Measurements from ENCODE around the gene TAOK3. TPM values are rescaled to one million over a fixed set of nuclear protein-coding genes. Genes with fewer than 3 reads are reported as not detected.

The TAOK3 gene
- polyA plus RNA-seq, 6 donors from 2014 or later: 34.7 to 94.9 (median 86.3) TPM

GRCh38 chr12:118120579-118121363 is 251.9 kb downstream of the TAOK3 start:
- Mint-ChIP-seq H3K9me3 (no peaks in the 10 kb centered on the region), H3K27me3 (no peaks in the 10 kb centered on the region), H3K4me3 (no peak overlapping the region), H3K4me1 (no peaks in the 10 kb centered on the region), H3K36me3 (no peaks in the 10 kb centered on the region), H3K27ac (peak overlapping the region in 1 of 6 donors; percentile 87)
- DNase-seq (no peak), ATAC-seq (ENCODE audit: low read depth in 2 of 2) (peak in 1 of 2 donors; percentile 30)

- no peak overlapping the region for H3K4me3 Mint-ChIP-seq
- no peaks in the 10 kb centered on the region for H3K4me1 Mint-ChIP-seq
- ATAC-seq (ENCODE audit: low read depth in 2 of 2) (no peak), DNase-seq (no peak)
- no peak overlapping the region for H3K27ac Mint-ChIP-seq
- H3K36me3 Mint-ChIP-seq: no peaks in the 10 kb centered on the region
- no peaks in the 10 kb centered on the region for H3K27me3 Mint-ChIP-seq
- no peaks in the 10 kb centered on the region for H3K9me3 Mint-ChIP-seq
Measured at GRCh38 chr12:118119449-118119879, 253.2 kb downstream of the TAOK3 start.

GRCh38 chr12:118109088-118109487 is 263.6 kb downstream of the TAOK3 start:
- DNase-seq (no peak), ATAC-seq (ENCODE audit: low read depth in 2 of 2) (no peak)
- Mint-ChIP-seq H3K4me1 (peaks cover 5 to 6% (median 5%) of the 10 kb centered on the region in 3 donors), H3K27ac (no peak overlapping the region), H3K27me3 (peaks cover 7 to 10% (median 9%) of the 10 kb centered on the region in 3 donors), H3K36me3 (no peaks in the 10 kb centered on the region), H3K9me3 (no peaks in the 10 kb centered on the region), H3K4me3 (no peak overlapping the region)

GRCh38 chr12:118107694-118108093 is 265.0 kb downstream of the TAOK3 start:
- ATAC-seq (ENCODE audit: low read depth in 2 of 2) (no peak), DNase-seq (no peak)
- H3K27me3 Mint-ChIP-seq: peaks cover 14 to 15% (median 14%) of the 10 kb centered on the region in 3 donors
- no peak overlapping the region for H3K27ac Mint-ChIP-seq
- H3K9me3 Mint-ChIP-seq: peaks cover 0 to 1% (median 0%) of the 10 kb centered on the region in 7 donors
- H3K4me3 Mint-ChIP-seq: no peak overlapping the region
- H3K4me1 Mint-ChIP-seq: peaks cover 10 to 13% (median 10%) of the 10 kb centered on the region in 3 donors
- H3K36me3 Mint-ChIP-seq: no peaks in the 10 kb centered on the region

- Mint-ChIP-seq H3K36me3 (no peaks in the 10 kb centered on the region), H3K4me3 (no peak overlapping the region), H3K4me1 (peaks cover 10 to 13% (median 10%) of the 10 kb centered on the region in 3 donors), H3K27ac (no peak overlapping the region), H3K27me3 (peaks cover 15 to 16% (median 15%) of the 10 kb centered on the region in 3 donors), H3K9me3 (peaks cover 0 to 1% (median 0%) of the 10 kb centered on the region in 7 donors)
- ATAC-seq (ENCODE audit: low read depth in 2 of 2) (no peak), DNase-seq (no peak)
Measured at GRCh38 chr12:118107011-118107410, 265.7 kb downstream of the TAOK3 start.

GRCh38 chr12:118103601-118104382 is 268.9 kb downstream of the TAOK3 start, which contains the start of gene VSIG10:
Gene VSIG10, minus strand, starts transcription at chr12:118104011. Its CDS starts 340 bp downstream, at chr12:118103671.
- H3K9me3 Mint-ChIP-seq: peaks cover 0 to 1% (median 0%) of the 10 kb centered on the region in 7 donors
- DNase-seq (peak; percentile 17), ATAC-seq (ENCODE audit: low read depth in 2 of 2) (peak; percentile 65 to 82)
- H3K27ac Mint-ChIP-seq: peak within 1 kb of the TSS in 3 of 6 donors; percentile 47 to 72 (median 64)
- H3K27me3 Mint-ChIP-seq: peaks cover 15 to 16% (median 15%) of the 10 kb centered on the region in 3 donors
- peak within 1 kb of the TSS; percentile 86 to 96 (median 93) for H3K4me3 Mint-ChIP-seq
- no peaks in the 10 kb centered on the region for H3K36me3 Mint-ChIP-seq
- peaks cover 10 to 13% (median 10%) of the 10 kb centered on the region in 3 donors for H3K4me1 Mint-ChIP-seq

- DNase-seq: no peak
- Mint-ChIP-seq H3K27me3 (peaks cover 15 to 16% (median 15%) of the 10 kb centered on the region in 3 donors), H3K4me1 (peaks cover 10 to 13% (median 10%) of the 10 kb centered on the region in 3 donors), H3K27ac (peak overlapping the region in 1 of 6 donors; percentile 64), H3K9me3 (peaks cover 0 to 1% (median 0%) of the 10 kb centered on the region in 7 donors), H3K4me3 (peak overlapping the region; percentile 86 to 96 (median 93)), H3K36me3 (no peaks in the 10 kb centered on the region)
- ATAC-seq (ENCODE audit: low read depth in 2 of 2): peak; percentile 4 to 23
Measured at GRCh38 chr12:118103201-118103600, 269.5 kb downstream of the TAOK3 start.

- Mint-ChIP-seq H3K9me3 (peaks cover 0 to 1% (median 0%) of the 10 kb centered on the region in 7 donors), H3K4me1 (peaks cover 10 to 13% (median 10%) of the 10 kb centered on the region in 3 donors), H3K27me3 (peaks cover 15 to 16% (median 15%) of the 10 kb centered on the region in 3 donors), H3K27ac (peak overlapping the region in 1 of 6 donors; percentile 64), H3K4me3 (peak overlapping the region; percentile 86 to 96 (median 93)), H3K36me3 (no peaks in the 10 kb centered on the region)
- ATAC-seq (ENCODE audit: low read depth in 2 of 2) (no peak), DNase-seq (no peak)
Measured at GRCh38 chr12:118102609-118103008, 270.1 kb downstream of the TAOK3 start.

GRCh38 chr12:118102070-118102469 is 270.6 kb downstream of the TAOK3 start:
- no peak for DNase-seq
- no peak overlapping the region for H3K27ac Mint-ChIP-seq
- H3K4me3 Mint-ChIP-seq: peak overlapping the region in 7 of 8 donors; percentile 15 to 93 (median 71)

GRCh38 chr12:118101051-118101450 is 271.7 kb downstream of the TAOK3 start:
- peaks cover 0 to 1% (median 0%) of the 10 kb centered on the region in 7 donors for H3K9me3 Mint-ChIP-seq
- DNase-seq (no peak), ATAC-seq (ENCODE audit: low read depth in 2 of 2) (no peak)
- H3K27me3 Mint-ChIP-seq: peaks cover 11 to 16% (median 15%) of the 10 kb centered on the region in 3 donors
- H3K27ac Mint-ChIP-seq: no peak overlapping the region
- H3K4me3 Mint-ChIP-seq: peak overlapping the region in 2 of 8 donors; percentile 35 to 86
- no peaks in the 10 kb centered on the region for H3K36me3 Mint-ChIP-seq
- H3K4me1 Mint-ChIP-seq: peaks cover 10 to 13% (median 10%) of the 10 kb centered on the region in 3 donors

More at GRCh38 chr12:118102070-118102469, 270.6 kb downstream of the TAOK3 start:
- Mint-ChIP-seq H3K4me1 (peaks cover 10 to 13% (median 10%) of the 10 kb centered on the region in 3 donors), H3K9me3 (peaks cover 0 to 1% (median 0%) of the 10 kb centered on the region in 7 donors), H3K36me3 (no peaks in the 10 kb centered on the region), H3K27me3 (peaks cover 13 to 16% (median 15%) of the 10 kb centered on the region in 3 donors)
- no peak for ATAC-seq (ENCODE audit: low read depth in 2 of 2)
